CD8-positive, alpha-beta memory T cell (primary cell): ENCODE measurements around the gene CLDN3. TPM values are rescaled to one million over a fixed set of nuclear protein-coding genes. Genes with fewer than 3 reads are reported as not detected.

Source experiments
- CTCF ChIA-PET: fragments of 350-600 bp; sonication (Branson Sonifier 250); formaldehyde crosslinking; loops from one replicate; lab custom pipeline; 2021; ENCODE audit warnings: antibody characterized with exemption; lab: Charles Lee
- POLR2A ChIA-PET: fragments of 350-600 bp; sonication (Branson Sonifier 250); formaldehyde crosslinking; loops from one replicate; lab custom pipeline; 2021; ENCODE audit warnings: antibody characterized with exemption; lab: Charles Lee
- DNase-seq, 5 donors: peaks; one replicate each; pipeline versions ENCODE4 v3.0.0 to v3.0.0-alpha.2; 2020 to 2022; ENCODE audit warnings: mixed read lengths in 1 of 5
- H3K27ac ChIP-seq: one replicate; pipeline ENCODE4 v1.7.0; 2013; ENCODE audit warnings: low read depth, mild to moderate bottlenecking, low read length, moderate library complexity
- H3K27me3 ChIP-seq: 2 replicates; pipeline ENCODE4 v1.7.0; 2013; ENCODE audit warnings: low read length, mild to moderate bottlenecking; ENCODE audit not compliant: insufficient read depth, poor library complexity, severe bottlenecking
- H3K36me3 ChIP-seq: 2 replicates; pipeline ENCODE4 v1.7.0; 2013; ENCODE audit warnings: mild to moderate bottlenecking, low read length, moderate library complexity; ENCODE audit not compliant: insufficient read depth
- H3K4me1 ChIP-seq: 2 replicates; pipeline ENCODE4 v1.7.0; 2013; ENCODE audit warnings: mild to moderate bottlenecking, low read length, moderate library complexity; ENCODE audit not compliant: insufficient read depth
- H3K4me3 ChIP-seq: 2 replicates; pipeline ENCODE4 v1.7.0; 2013; ENCODE audit warnings: mild to moderate bottlenecking, low read length
- H3K9me3 ChIP-seq: 2 replicates; pipeline ENCODE4 v1.7.0; 2013; ENCODE audit warnings: mild to moderate bottlenecking, low read length
- H3K27ac Mint-ChIP-seq, 8 donors: one replicate each; pipeline ENCODE4 v1.8.0; 2020 to 2021; ENCODE audit warnings: mixed read lengths in 8 of 8, mild to moderate bottlenecking in 6 of 8, inconsistent platforms in 3 of 8, moderate library complexity in 3 of 8
- H3K27me3 Mint-ChIP-seq, 2 donors: one replicate each; pipeline ENCODE4 v1.8.0; 2020 to 2021; ENCODE audit warnings: mixed read lengths in 2 of 2, mild to moderate bottlenecking in 1 of 2, moderate library complexity in 1 of 2
- H3K36me3 Mint-ChIP-seq, 3 donors: one replicate each; pipeline ENCODE4 v1.8.0; 2020 to 2021; ENCODE audit warnings: mixed read lengths in 3 of 3, inconsistent platforms in 1 of 3, mild to moderate bottlenecking in 1 of 3
- H3K4me1 Mint-ChIP-seq, 3 donors: one replicate each; pipeline ENCODE4 v1.8.0; 2020 to 2021; ENCODE audit warnings: mixed read lengths in 3 of 3, inconsistent platforms in 1 of 3, mild to moderate bottlenecking in 1 of 3
- H3K4me3 Mint-ChIP-seq, 7 donors: one replicate each; pipeline ENCODE4 v1.8.0; 2020 to 2021; ENCODE audit warnings: mixed read lengths in 7 of 7, mild to moderate bottlenecking in 6 of 7, moderate library complexity in 4 of 7, inconsistent platforms in 2 of 7
- H3K9me3 Mint-ChIP-seq, 5 donors: one replicate each; pipeline ENCODE4 v1.8.0; 2020 to 2022; ENCODE audit warnings: mixed read lengths in 5 of 5, mild to moderate bottlenecking in 3 of 5, moderate library complexity in 2 of 5, inconsistent platforms in 1 of 5
- polyA plus RNA-seq: library from polyadenylated mRNA; unstranded; fragments of 300-500 nt; fragmentation: Illumina TruSeq; gene quantifications from one replicate; pipeline ENCODE4 v1.2.3, GENCODE V29; 2021
- total RNA-seq, 2 experiments: library from RNA; stranded (reverse); gene quantifications; one replicate each; pipeline ENCODE4 v1.2.3, GENCODE V29; 2021

Gene CLDN3
- total and polyA plus RNA-seq, 3 experiments from 2014 or later, result not detected

DNA sequence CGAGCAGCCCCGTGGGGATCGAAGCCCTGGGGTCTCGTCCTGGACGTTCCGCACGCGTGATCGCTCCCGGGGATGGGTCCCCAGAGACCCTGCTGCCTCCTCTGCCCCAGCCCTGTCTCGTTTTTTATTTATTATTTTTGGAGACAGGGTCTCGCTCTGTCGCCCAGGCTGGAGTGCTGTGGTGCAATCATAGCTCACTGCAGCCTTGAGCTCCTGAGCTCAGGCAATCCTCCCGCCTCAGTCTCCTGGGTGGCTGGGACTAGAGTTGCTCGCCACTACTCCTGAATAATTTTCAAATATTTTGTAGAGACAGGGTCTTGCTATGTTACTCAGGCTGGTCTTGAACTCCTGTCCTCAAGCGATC, 50.3 kb downstream of the CLDN3 start:
- ChIA-PET CTCF (interaction anchor here (0.6 to 8.4 kb wide), 4 partner anchors 9 to 113 kb away, joined by 3 to 81 read pairs (median 4); no protein-coding TSS in a partner anchor), POLR2A (interaction anchor here (1.1 kb wide), 1 partner anchor 163 kb away, joined by 3 read pairs; no protein-coding TSS in a partner anchor)
- Mint-ChIP-seq H3K4me3 (peak overlapping the region; percentile 64 to 89 (median 83)), H3K36me3 (no peaks in the 10 kb centered on the region), H3K27me3 (peaks cover 0 to 3% of the 10 kb centered on the region in 2 donors), H3K27ac (peak overlapping the region in 2 of 8 donors; percentile 64 to 85), H3K4me1 (peaks cover 15 to 30% (median 18%) of the 10 kb centered on the region in 3 donors), H3K9me3 (peaks cover 0 to 2% (median 0%) of the 10 kb centered on the region in 5 donors)
- Histone ChIP-seq H3K9me3 (no peaks in the 10 kb centered on the region), H3K27ac (no peak overlapping the region), H3K4me3 (no peak overlapping the region), H3K27me3 (no peaks in the 10 kb centered on the region), H3K4me1 (peaks cover 18% of the 10 kb centered on the region), H3K36me3 (no peaks in the 10 kb centered on the region)
- no peak for DNase-seq

Other genes with a start within 250 kb of the CLDN3 start
- 100 to 1,000 TPM; 112 to 118 TPM for gene BAZ1B, start 248.0 kb downstream of the CLDN3 start, total RNA-seq
- gene BAZ1B, start 248.0 kb downstream of the CLDN3 start, polyA plus RNA-seq, result 31.1 TPM
- 10 to 100 TPM; 68.9 to 72.6 TPM for gene BCL7B, start 212.6 kb downstream of the CLDN3 start, total RNA-seq
- gene BCL7B, start 212.6 kb downstream of the CLDN3 start, polyA plus RNA-seq, result 101 TPM
- gene TBL2, start 191.7 kb downstream of the CLDN3 start, total RNA-seq, result 10 to 100 TPM; 29.1 to 31.3 TPM
- gene TBL2, start 191.7 kb downstream of the CLDN3 start, polyA plus RNA-seq, result 17.0 TPM
- gene MLXIPL, start 145.7 kb downstream of the CLDN3 start, total RNA-seq, result not detected
- gene MLXIPL, start 145.7 kb downstream of the CLDN3 start, polyA plus RNA-seq, result not detected
- gene VPS37D, start 102.4 kb downstream of the CLDN3 start, total RNA-seq, result under 1 TPM in 1 of 2 experiments, not detected in 1; 0.18 TPM
- 0.17 TPM for gene VPS37D, start 102.4 kb downstream of the CLDN3 start, polyA plus RNA-seq
- gene DNAJC30, start 86.8 kb downstream of the CLDN3 start, total RNA-seq, result 10 to 100 TPM; 10.9 to 12.4 TPM
- 10.0 TPM for gene DNAJC30, start 86.8 kb downstream of the CLDN3 start, polyA plus RNA-seq
- 100 to 1,000 TPM; 102 to 113 TPM for gene BUD23, start 86.7 kb downstream of the CLDN3 start, total RNA-seq
- 130 TPM for gene BUD23, start 86.7 kb downstream of the CLDN3 start, polyA plus RNA-seq
- gene STX1A, start 50.6 kb downstream of the CLDN3 start, total RNA-seq, result 10 to 100 TPM; 18.4 to 18.8 TPM
- gene STX1A, start 50.6 kb downstream of the CLDN3 start, polyA plus RNA-seq, result 1.5 TPM
- 10 to 100 TPM; 23.2 to 26.5 TPM for gene ABHD11, start 31.5 kb downstream of the CLDN3 start, total RNA-seq
- 13.1 TPM for gene ABHD11, start 31.5 kb downstream of the CLDN3 start, polyA plus RNA-seq
- under 1 TPM in 1 of 2 experiments, not detected in 1; 0.15 TPM for gene CLDN4, start 60.7 kb upstream of the CLDN3 start, total RNA-seq
- not detected for gene CLDN4, start 60.7 kb upstream of the CLDN3 start, polyA plus RNA-seq
- not detected for gene METTL27, start 72.2 kb upstream of the CLDN3 start, total RNA-seq
- not detected for gene METTL27, start 72.2 kb upstream of the CLDN3 start, polyA plus RNA-seq
- not detected for gene TMEM270, start 90.9 kb upstream of the CLDN3 start, total RNA-seq
- gene TMEM270, start 90.9 kb upstream of the CLDN3 start, polyA plus RNA-seq, result not detected